Putamen (tissue), 1 donor: ENCODE results near the gene DPYSL3.

ENCODE experiments used
- DNase-seq: peaks from one replicate; pipeline ENCODE4 v3.0.0-alpha.2; 2016; ENCODE audit warnings: low spot score

DPYSL3 gene

GRCh38 chr5:147439254-147439653 lies 70.6 kb downstream of the DPYSL3 start:
- DNase-seq: no peak

- no peak for DNase-seq
Observed at GRCh38 chr5:147437161-147437596, 72.7 kb downstream of the DPYSL3 start.

DNA sequence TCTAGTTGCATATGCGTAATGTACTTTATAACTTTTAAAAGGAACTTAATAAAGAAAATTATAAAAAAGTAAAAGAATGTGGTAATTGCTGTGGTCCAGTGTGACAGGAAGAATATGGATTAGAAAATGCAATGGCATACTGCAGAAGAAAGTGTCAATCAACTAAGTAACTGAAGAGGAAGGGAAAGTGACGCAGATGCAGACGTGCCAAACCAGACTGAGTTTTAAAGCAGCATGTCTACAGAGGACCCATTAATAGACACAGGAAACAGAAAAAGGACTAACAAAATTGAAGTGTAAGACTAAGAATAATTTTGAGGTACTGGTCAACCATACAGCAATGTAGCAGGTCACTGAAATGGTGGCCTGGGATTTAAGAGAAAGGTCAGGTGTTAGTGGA lies 73.3 kb downstream of the DPYSL3 start:
- DNase-seq: no peak

DNA sequence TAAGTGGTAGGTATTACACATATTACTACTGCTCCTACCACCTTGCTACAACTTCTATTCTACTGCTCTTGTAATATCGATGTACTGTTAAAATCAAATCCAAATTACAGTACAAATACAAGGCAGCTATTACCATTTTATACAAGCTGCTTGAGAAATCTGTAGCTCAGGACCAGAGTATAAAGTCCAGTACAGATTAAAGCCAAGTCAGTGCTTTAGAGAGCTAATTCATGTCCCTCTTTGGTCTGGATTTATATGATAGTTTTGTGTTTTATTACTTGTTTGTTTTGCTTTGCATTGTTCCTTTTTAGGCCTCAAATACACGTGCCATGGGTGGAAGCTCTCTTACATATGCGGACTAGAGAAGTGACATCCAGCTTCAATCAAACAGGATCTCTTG lies 75.8 kb downstream of the DPYSL3 start:
- DNase-seq: no peak

DNA sequence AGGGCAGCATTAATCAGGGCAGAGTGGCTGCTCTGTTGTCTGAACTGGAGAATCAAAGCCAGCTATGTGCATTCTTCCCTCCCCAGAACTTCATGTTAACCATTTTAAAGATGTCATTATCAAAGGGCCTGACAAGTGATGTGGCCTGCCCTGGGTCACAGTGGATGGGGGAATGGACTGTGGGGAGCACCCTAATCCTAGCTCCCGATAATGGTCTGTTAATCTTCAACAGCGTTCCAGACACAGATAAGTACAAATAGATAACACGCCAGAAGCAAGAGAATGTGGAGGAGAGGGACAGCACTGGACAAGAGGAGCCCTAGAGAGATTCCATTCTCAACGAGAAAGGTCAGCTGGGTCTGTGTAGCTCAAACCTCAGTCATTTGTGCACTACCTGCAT lies 77.5 kb downstream of the DPYSL3 start:
- no peak for DNase-seq

DNA sequence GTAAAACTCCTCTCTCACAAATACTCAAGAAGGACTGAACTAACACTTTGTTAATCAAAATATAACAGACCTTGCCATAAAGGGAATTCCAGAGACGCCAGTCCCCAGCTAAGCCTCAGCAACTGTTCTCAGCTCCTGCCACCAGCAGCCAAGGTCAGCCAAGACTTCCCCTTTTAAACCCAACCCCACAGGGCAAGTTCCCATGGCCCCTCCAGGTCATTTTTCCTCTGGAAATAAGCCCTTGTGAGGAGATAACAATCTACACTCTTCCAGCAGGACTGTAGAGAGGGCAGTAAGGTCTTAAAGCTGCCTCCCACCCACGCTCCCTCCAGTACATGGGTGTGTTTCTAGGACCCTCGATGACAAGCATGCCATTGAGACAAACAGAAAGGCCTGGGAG lies 78.3 kb downstream of the DPYSL3 start:
- DNase-seq: no peak

DNA sequence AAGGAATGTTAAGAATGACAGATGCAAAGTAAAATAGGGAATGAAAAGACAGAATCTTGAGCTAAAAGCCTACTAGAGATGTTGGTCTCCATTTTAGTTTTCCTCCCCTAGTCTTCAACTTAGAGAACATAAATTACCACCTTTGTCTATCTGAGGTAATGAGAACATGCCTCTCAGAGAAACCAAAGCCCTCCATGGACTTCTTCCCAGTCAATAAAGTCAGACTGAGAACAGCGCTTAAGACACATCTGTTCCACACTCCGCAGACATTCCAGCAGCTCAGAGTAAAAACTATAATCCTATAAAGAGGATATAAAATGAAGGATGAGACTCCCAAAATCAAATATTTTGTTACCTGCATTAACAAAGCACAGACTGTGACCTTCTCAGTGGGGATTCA lies 79.2 kb downstream of the DPYSL3 start:
- DNase-seq: no peak

GRCh38 chr5:147427521-147428401 lies 82.1 kb downstream of the DPYSL3 start:
- no peak for DNase-seq

DNA sequence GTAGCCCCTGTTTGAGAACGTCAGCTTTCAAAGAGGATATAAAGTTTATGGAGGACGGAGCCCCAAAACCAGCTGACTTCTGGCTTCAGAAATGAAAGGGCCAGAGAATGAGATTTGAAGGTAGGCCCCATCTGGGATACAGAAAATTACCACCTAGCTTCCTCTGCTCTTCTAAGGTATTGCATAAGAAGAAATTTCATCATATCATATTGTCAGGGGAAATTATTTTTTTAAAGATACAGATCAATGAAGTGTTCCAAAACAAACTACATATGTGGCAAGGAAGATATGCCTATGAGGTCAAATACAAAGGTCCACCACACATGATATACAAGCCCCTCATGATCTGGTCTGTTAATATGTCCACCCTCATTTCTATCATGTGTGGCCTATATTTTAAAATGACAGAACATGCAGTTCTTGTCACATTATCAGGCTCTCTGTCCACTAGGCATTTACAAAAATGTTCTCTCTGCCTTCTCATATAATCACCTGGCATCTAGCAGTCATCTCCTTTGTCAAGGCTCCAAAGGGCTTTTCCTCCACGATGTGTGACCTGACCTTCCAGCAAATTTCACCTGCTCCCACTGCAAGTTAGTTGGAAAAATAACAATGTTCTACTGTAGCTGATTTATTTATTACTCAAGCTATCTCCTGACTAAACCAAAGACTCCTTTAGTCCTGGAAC lies 83.1 kb downstream of the DPYSL3 start:
- DNase-seq: no peak

- DNase-seq: no peak
Observed at GRCh38 chr5:147418613-147419012, 91.3 kb downstream of the DPYSL3 start.

- DNase-seq: no peak
Observed at GRCh38 chr5:147417135-147417813, 92.6 kb downstream of the DPYSL3 start.

- no peak for DNase-seq
Observed at GRCh38 chr5:147415651-147416050, 94.2 kb downstream of the DPYSL3 start.

DNA sequence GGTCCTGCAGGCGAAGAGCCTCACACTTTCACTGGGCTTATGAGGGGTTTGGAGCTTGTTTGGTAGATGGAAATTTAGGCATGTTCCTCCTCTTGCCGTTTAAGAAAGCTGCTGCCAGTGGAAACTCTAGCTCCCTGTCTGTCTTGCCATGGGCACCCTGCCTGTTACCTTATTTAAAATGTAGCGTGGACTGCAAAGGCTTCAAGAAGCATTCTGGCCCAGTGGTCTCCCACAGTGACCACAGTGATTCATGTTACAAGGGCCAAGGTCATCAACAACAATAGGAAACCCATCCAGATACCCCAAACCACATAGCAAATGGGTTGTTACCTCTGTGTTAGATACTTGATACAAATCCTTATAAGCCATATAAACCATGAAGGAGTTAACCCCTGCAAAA lies 96.6 kb downstream of the DPYSL3 start:
- no peak for DNase-seq

- no peak for DNase-seq
Observed at GRCh38 chr5:147412561-147412960, 97.3 kb downstream of the DPYSL3 start.

DNA sequence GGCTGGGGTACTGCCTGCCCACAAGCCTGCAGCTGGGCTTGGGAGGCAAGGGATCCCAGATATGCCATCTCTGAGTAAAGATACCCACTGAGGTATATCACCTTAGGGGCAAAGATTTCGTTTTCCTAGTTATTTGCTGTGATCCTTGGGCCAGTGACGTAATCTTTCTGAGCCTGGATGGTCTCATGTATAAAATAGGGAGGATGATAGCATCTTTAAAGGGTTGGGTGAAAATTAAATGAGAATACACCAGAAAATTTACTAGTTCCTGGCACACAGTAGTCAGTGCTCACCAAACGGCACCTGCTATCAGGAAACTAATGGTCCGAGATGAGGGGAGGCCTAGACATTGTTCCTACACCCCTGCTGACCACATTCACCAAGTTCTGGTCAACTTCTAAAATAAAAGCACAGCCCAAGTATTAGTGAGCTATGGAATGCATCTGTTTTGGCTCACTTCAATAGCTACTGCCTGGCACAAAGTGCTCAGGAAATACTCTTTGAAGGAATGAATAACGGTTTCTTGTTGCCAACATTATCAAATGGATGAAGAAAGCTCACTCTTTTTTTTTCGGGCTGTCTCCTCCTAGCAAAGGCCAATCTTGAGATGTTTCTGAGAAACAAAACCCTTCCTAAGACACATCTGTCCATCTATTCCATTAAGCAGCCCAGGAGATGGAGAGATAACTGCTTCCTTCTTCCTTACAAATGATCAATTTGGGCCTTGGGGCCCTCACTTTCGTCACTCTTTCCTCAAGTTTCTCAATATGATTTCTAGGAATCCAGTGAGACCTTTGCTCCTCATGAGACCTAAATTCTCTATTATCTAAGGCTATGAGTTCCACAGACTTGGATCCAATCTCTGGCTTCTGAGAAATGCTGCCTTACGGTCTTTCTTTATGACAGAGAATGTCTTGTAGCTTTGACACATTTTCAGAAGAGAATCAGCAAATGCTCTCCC lies 98.2 kb downstream of the DPYSL3 start:
- DNase-seq: no peak

GRCh38 chr5:147410496-147411358 lies 99.1 kb downstream of the DPYSL3 start:
- DNase-seq: no peak

GRCh38 chr5:147408980-147409379 lies 100.9 kb downstream of the DPYSL3 start:
- no peak for DNase-seq

DNA sequence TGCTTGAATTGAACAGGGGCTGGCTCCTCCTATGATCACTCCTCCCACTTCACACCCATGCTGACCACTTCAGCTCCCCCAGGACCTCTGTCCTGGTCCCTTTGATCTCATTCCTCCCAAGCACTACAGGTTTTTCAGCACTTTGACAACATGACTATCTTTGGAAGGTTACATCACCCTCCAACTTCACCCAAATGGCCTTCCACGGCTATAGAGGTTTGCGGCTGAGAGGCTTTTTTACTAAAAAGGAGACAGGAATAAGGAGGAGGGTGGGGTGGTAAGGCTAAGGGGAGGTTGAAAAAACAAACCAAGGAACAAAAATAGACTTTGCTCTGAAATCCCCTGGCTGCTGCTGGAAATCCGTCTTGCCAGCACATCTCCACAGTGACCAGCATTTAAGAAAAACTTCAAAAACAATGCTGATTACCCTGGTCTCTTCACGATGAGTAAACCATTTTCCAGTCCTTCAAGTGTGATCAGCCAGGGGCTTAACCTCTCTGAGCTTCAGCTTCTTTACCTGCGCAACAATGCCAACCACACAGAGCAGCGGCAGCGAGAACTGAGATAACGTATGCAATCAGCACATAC lies 102.7 kb downstream of the DPYSL3 start:
- DNase-seq: no peak

GRCh38 chr5:147406636-147407035 lies 103.2 kb downstream of the DPYSL3 start:
- no peak for DNase-seq

GRCh38 chr5:147404706-147405105 lies 105.2 kb downstream of the DPYSL3 start:
- no peak for DNase-seq
